GM04503 (cell line): ENCODE measurements around the gene SPATA32.
"Not testable (repeated sequence)": the region's sequence is repeated elsewhere in the genome, so short reads cannot be mapped to it uniquely, and the experiment has no call there.

Source experiments
- DNase-seq: peaks from one replicate; pipeline ENCODE4 v3.0.0-alpha.2; 2012; ENCODE audit warnings: low read depth

The SPATA32 gene

DNA sequence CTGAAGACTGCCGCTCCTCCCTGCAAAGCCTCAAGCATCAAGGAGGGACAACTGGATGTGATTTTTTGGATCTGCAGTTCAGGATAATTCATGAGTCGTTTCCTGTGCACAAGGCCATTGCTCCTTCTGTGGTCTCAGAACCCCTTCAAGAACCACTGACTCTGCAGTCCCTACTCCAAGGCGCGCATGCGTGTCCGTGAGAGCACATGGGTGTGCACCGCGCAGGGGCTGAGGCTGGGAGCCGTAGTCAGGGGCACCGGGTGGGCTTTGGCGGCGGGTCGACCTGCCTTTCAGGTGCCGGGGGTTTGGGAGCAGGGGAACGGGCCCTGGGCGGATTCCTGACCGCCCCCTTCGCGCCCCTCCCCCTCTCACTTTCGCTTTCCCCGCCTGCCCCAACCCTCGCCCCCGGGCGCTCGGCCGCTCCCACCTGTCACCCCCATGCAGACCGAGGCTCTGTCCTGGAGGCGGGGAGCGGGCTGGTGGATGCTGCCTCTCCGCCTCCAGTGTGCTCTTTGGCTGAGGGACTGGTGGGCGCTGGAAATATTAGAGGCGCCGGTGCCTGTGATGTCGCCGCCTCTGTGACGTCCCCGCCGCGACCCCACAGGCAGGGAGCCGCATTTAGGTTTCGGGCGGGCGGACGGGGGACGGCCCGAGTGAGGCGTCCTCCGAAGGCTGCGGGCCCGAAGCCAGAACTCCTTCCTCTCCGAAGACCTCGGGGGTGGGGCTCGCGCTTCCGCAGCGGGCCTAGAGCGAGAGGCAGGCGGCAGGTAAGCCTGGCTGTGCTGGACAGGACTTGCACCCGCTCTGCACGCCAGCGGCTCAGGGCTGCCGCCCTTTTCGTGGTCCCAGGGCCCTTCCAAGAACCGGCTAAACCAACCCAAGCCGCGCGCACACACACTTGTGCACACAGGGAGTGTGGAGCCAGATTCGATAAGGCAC lies at the start of gene SPATA32:
Gene SPATA32 (minus strand): TSS at position 518 of the 939 bp plus-strand sequence. CDS start 78 bp downstream, at position 440.
- no peak for DNase-seq

- DNase-seq: no peak
Measured at GRCh38 chr17:45311401-45311759, 49.5 kb upstream of the SPATA32 start.

DNA sequence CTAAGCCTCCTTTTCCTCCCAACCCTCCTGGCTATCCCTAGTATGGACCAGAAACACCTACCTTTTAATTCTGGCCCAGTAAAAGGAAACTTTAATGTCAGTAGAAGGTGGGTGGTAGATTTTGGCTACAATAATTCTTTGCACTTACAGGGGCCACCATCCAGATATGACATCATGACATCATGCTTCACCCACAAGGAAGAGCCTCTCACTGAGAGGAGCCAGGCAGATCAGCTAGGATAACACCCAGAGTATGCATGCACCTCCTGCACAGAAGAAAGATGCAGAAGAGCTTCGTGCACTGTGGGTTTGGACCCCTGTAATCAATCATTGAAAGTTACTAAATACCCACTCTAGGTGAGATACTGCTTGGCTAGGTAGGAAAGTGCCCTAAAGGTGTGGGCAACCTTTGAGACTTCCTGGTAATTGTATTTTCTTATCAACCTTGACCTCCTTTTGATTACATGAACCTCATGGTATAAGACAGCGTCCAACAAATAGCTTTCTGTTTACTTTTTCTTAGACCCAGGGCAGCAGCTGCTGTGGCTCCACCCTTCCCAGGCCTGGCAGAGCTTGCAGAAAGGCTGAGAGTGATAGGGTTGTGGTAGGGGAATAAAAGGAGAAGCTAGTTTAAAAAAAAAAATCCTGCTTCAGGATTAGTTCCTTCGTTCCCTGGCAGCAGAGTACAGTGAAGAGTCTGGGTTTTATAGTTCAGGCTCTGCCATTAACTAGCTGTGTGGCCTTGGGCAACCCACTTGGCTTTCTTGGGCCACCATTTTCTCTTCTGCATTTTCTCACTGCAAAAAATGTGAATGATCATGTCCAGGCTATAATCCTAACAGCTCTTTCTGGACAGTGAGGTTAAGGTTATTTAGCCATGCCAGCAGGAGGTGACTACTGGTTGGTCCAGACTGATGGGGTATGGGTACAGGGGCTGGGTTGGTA lies 48.8 kb upstream of the SPATA32 start:
- DNase-seq: no peak

GRCh38 chr17:45309400-45309799 lies 47.5 kb upstream of the SPATA32 start:
- no peak for DNase-seq

GRCh38 chr17:45308840-45309239 lies 46.9 kb upstream of the SPATA32 start:
- DNase-seq: no peak

- no peak for DNase-seq
Measured at GRCh38 chr17:45308016-45308365, 46.1 kb upstream of the SPATA32 start.

- peak; percentile 88 for DNase-seq
Measured at GRCh38 chr17:45307290-45308015, 45.6 kb upstream of the SPATA32 start.

DNA sequence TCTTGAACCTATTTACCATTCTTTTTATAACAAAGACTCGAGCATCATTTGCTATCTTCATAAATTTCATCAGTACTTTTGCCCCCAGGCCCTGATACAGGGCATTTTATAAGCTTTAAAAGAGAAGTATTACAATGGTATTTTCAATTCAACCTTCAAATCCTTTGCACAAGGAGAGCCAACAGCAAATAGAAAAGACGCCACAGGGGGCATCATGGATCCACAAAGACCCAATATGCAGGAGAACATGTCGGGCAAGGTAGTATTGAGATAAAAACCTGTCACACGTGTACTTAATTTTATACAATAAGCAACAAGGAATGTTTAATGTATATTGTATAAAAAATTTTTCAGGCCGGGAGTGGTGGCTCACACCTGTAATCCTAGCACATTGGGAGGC lies 44.7 kb upstream of the SPATA32 start:
- no peak for DNase-seq

DNA sequence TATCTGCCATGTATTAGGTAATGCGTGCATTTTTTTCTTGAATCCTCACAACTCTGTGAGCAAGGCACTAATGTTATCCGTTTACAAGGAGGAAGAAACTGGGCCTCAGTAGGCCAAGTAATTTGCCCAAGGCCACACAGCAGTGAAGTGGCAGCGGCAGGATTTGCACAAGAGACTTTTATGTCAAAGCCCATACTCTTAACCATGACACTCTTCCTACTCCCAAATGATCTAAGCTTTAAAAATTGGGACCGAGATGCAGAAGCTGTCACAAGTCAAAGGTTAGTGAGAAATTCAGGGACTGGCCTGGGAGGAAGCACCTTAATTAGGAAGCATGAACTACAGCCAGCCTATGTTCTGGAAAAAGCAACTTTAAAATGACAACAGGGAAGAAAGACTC lies 44.2 kb upstream of the SPATA32 start:
- no peak for DNase-seq

- peak; percentile 68 for DNase-seq
Measured at GRCh38 chr17:45305530-45306087, 43.7 kb upstream of the SPATA32 start.

- no peak for DNase-seq
Measured at GRCh38 chr17:45302649-45303173, 40.8 kb upstream of the SPATA32 start.

GRCh38 chr17:45302220-45302619 lies 40.3 kb upstream of the SPATA32 start:
- DNase-seq: not testable (repeated sequence)

DNA sequence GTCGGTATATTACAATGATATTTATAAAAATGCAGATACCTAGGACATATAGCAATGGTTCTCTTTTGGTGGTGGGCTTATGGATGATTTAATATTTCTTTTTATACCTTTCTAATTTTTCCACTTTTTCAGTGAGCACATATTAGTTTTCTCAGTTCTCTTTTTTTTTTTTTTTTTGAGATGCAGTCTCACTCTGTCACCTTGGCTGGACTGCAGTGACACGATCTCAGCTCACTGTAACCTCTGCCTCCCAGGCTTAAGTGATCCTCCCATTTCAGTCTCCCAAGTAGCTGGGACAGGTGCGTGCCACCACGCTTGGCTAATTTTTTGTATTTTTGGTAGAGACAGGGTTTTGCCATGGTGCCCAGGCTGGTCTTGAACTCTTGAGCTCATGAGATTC lies 39.8 kb upstream of the SPATA32 start:
- DNase-seq: no peak

DNA sequence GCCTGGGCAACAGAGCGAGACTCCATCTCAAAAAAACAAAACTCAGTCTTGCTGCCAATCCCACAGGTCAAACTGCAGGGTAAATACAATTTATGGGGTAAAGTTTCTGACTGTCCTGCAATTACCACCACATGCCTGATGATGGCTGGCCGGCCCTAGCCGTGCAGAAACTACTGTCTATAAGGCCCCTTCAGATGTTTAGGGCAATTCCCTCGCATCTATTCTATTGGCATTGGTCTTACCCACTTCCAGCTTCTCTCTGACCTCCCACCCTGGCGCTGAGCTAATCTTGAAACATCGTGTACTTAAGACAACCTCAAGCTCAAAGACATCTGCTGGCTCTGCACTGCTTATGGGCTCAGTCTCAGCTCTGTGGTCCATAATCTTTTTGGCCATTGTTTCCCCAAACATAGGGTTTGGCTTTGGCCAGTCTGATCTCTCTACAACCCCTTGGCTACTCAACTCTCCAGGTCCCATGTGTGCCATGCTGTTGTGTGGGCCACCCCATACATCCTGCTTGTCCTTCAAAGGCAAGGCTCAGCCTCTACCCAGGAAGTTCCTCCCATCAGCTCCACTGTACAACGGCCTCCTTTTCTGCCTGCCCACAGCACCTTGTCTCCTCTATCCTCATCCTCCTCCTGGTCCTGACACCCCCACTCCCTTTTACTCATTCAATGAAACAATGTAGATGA lies 38.3 kb upstream of the SPATA32 start:
- no peak for DNase-seq

DNA sequence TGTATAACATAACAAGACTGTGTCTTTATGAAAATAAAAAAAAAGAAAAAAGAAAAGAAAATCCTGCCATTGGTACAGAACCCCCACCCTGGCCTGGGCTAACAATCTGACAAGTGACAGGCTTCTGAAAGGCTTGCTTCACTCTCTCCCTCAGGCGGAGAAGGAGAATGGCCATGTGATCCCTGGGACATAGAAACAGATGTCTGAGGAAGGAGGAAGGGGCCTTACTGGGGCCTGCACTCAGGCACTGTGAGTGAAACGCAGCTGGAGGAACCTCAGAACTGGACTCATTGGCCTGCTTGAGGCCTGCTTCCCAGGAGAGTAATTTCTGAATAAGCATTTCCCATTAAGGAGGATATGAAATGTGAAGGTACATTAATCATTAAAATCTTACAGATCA lies 37.5 kb upstream of the SPATA32 start:
- DNase-seq: no peak

DNA sequence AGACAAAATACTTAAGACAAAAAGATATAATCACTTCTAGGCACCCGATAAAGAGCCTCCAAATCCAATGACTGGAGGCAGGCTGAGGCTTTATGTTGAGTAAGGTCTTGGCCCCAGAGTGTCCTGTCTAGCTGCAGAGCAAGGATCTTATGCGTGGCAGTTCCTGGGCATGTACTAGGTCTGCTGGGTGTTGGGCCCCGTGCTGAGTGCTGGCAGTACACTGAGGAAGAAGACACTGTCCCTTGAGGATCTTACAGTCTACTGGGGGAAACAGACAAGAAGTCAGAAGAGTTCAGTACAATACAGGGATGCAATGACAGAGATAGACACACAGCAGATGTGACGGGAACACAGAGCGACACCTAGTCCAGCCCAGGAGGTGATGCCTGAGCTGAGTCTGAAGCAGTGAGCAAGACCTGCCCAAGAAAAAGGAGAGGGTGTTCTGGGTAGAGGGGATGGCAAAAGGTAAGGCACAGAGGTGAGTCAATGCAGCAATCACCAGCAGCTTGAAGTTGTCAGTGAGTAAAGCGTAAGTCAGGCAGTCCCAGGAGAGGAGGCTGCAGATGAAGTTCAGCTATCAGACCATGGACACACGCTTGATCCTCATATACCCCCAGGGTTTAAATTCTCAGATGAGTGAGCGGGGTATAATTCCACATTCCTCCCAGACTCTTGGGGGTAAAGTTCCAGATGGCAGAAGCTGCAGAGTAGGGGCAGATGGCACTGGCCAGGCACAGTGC lies 36.8 kb upstream of the SPATA32 start:
- DNase-seq: no peak

DNA sequence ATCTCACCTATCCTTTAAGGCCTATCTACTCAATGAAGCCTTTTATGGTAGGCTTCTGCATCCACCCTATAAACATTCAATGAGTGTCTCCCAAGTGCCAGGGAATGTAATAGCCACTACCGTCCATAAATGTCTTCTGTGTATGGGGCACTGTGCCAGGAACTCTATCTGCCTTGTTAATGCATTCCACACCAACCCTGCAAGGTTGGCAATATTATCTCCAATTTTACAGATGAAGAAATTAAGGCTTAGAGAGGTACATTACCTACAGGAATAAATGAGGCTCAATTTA lies 34.9 kb upstream of the SPATA32 start:
- DNase-seq: no peak

DNA sequence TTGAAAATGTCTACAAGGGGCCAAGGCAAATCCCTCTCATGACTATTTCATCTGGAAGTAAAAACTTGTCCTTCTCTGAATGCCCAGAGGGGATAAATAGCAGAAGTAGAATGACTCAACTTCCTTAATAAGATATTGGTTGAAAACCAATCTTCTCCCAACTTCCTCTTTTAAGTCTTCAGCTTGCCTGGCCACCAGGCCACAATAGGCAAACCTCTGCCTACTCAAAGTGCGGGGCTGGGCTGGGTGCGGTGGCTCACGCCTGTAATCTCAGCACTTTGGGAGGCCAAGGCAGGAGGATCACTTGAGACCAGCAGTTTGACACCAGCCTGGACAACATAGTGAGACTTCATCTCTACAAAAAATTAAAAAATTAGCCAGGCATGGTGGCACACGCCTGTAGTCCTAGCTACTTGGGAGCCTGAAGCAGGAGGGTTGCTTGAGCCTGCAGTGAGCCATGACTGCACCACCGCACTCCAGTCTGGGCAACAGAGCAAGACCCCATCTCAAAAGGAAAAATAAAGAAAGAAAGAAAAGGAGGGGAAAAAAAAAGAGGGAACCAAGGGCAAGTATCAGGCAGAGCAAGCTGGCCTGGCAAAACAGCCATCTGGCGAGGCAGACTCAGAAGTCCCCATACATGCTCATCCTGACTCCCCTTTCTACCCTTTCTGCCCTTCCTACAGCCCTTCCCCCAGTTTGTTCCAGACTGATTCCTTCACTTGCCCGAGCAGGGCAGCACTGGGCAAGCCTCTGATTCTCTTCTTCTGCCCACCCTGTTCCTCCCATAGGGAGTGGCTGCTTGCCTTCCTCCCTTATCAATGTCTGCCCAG lies 34.3 kb upstream of the SPATA32 start:
- DNase-seq: no peak

DNA sequence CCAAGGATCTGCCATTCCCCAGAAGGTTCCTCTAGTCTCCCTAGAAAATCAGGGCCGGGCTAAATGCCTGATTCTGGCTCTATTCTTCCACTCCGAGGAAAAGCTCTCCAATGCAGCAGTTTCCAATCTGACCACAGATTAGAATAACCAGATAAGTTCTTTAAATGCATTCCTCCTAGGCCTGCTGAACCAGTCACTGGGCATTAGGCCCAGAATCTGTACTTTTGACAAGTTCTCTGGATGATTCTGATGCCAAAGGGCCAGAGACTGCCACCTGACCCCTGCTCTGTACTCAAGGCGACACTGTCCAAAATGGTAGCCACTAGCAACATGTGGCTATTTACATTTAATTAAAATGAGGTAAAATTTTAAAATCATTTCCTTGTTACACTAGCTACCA lies 32.6 kb upstream of the SPATA32 start:
- DNase-seq: peak; percentile 75
